Mucosa of rectum (tissue), 2 donors: ENCODE results near the gene PACSIN1.
A peak's percentile ranks its signal among the peaks of the same experiment; 100 is the strongest.

Experiments
- H3K27ac ChIP-seq, 2 donors: one replicate each; pipeline ENCODE4 v1.7.0; 2013; ENCODE audit warnings: inconsistent platforms in 2 of 2, low read depth in 2 of 2, low read length in 2 of 2
- H3K27me3 ChIP-seq, 2 donors: one replicate each; pipeline ENCODE4 v1.7.0; 2013; ENCODE audit warnings: low read length in 2 of 2; ENCODE audit not compliant: control insufficient read depth in 2 of 2, insufficient read depth in 2 of 2
- H3K36me3 ChIP-seq, 2 donors: one replicate each; pipeline ENCODE4 v1.7.0; 2013; ENCODE audit warnings: low read length in 2 of 2; ENCODE audit not compliant: control insufficient read depth in 2 of 2, insufficient read depth in 2 of 2
- H3K4me1 ChIP-seq, 2 donors: one replicate each; pipeline ENCODE4 v1.7.0; 2013; ENCODE audit warnings: low read length in 2 of 2, mild to moderate bottlenecking in 1 of 2; ENCODE audit not compliant: control insufficient read depth in 2 of 2, insufficient read depth in 2 of 2
- H3K4me3 ChIP-seq, 2 donors: one replicate each; pipeline ENCODE4 v1.7.0; 2013; ENCODE audit warnings: low read length in 2 of 2
- H3K9ac ChIP-seq, 2 donors: one replicate each; pipeline ENCODE4 v1.7.0; 2013; ENCODE audit warnings: low read length in 2 of 2, low read depth in 1 of 2, mild to moderate bottlenecking in 1 of 2
- H3K9me3 ChIP-seq, 2 donors: one replicate each; pipeline ENCODE4 v1.7.0; 2013; ENCODE audit warnings: low read length in 2 of 2; ENCODE audit not compliant: control insufficient read depth in 2 of 2
- donor health status: healthy.
- donor health status: Normal muscosa, but diverticular disease.

The PACSIN1 gene

GRCh38 chr6:34553146-34553545 is 87.3 kb downstream of the PACSIN1 start:
- Histone ChIP-seq H3K9me3 (no peaks in the 10 kb centered on the region), H3K27me3 (no peaks in the 10 kb centered on the region), H3K9ac (no peak overlapping the region), H3K4me1 (peaks cover 26 to 34% of the 10 kb centered on the region in 2 donors), H3K4me3 (no peak overlapping the region), H3K36me3 (no peaks in the 10 kb centered on the region), H3K27ac (no peak overlapping the region)

GRCh38 chr6:34553750-34554149 is 87.9 kb downstream of the PACSIN1 start:
- Histone ChIP-seq H3K4me3 (peak overlapping the region; percentile 65 to 68), H3K4me1 (peaks cover 24 to 28% of the 10 kb centered on the region in 2 donors), H3K36me3 (no peaks in the 10 kb centered on the region), H3K27me3 (no peaks in the 10 kb centered on the region), H3K27ac (no peak overlapping the region), H3K9me3 (no peaks in the 10 kb centered on the region), H3K9ac (no peak overlapping the region)

GRCh38 chr6:34554291-34555006 is 88.6 kb downstream of the PACSIN1 start:
- Histone ChIP-seq H3K27me3 (no peaks in the 10 kb centered on the region), H3K9me3 (no peaks in the 10 kb centered on the region), H3K4me1 (peaks cover 24 to 26% of the 10 kb centered on the region in 2 donors), H3K4me3 (peak overlapping the region; percentile 65 to 68), H3K27ac (peak overlapping the region; percentile 17 to 18), H3K9ac (peak overlapping the region in 1 of 2 donors; percentile 75), H3K36me3 (no peaks in the 10 kb centered on the region)

- H3K9ac ChIP-seq = peak overlapping the region; percentile 61 to 75
- H3K27ac ChIP-seq = peak overlapping the region; percentile 55 to 68
- H3K4me3 ChIP-seq = peak overlapping the region; percentile 65 to 68
Observed at GRCh38 chr6:34555007-34555322, 89.1 kb downstream of the PACSIN1 start.

GRCh38 chr6:34555328-34555727 is 89.5 kb downstream of the PACSIN1 start:
- Histone ChIP-seq H3K9ac (peak overlapping the region; percentile 61 to 75), H3K4me3 (peak overlapping the region; percentile 65 to 68), H3K27me3 (no peaks in the 10 kb centered on the region), H3K4me1 (peaks cover 24 to 26% of the 10 kb centered on the region in 2 donors), H3K36me3 (no peaks in the 10 kb centered on the region), H3K9me3 (no peaks in the 10 kb centered on the region), H3K27ac (peak overlapping the region; percentile 55 to 68)

More at GRCh38 chr6:34555007-34555322, 89.1 kb downstream of the PACSIN1 start:
- Histone ChIP-seq H3K27me3 (no peaks in the 10 kb centered on the region), H3K36me3 (no peaks in the 10 kb centered on the region), H3K4me1 (peaks cover 24 to 26% of the 10 kb centered on the region in 2 donors), H3K9me3 (no peaks in the 10 kb centered on the region)

GRCh38 chr6:34556031-34556471 is 90.2 kb downstream of the PACSIN1 start, which contains the start of gene SPDEF:
Gene SPDEF (minus strand): TSS chr6:34556329. CDS start chr6:34544455, 11,874 bp downstream.
- Histone ChIP-seq H3K27ac (peak within 1 kb of the TSS; percentile 55 to 68), H3K4me1 (peaks cover 21 to 22% of the 10 kb centered on the region in 2 donors), H3K9me3 (no peaks in the 10 kb centered on the region), H3K36me3 (no peaks in the 10 kb centered on the region), H3K9ac (peak within 1 kb of the TSS; percentile 61 to 75), H3K4me3 (peak within 1 kb of the TSS; percentile 65 to 68), H3K27me3 (no peaks in the 10 kb centered on the region)

- Histone ChIP-seq H3K27me3 (no peaks in the 10 kb centered on the region), H3K4me3 (peak overlapping the region; percentile 65 to 68), H3K27ac (no peak overlapping the region), H3K9ac (peak overlapping the region in 1 of 2 donors; percentile 61), H3K36me3 (no peaks in the 10 kb centered on the region), H3K4me1 (peaks cover 19 to 20% of the 10 kb centered on the region in 2 donors), H3K9me3 (no peaks in the 10 kb centered on the region)
Observed at GRCh38 chr6:34556493-34556892, 90.6 kb downstream of the PACSIN1 start.

GRCh38 chr6:34557228-34557627 is 91.4 kb downstream of the PACSIN1 start:
- H3K27ac ChIP-seq = no peak overlapping the region
- no peaks in the 10 kb centered on the region for H3K27me3 ChIP-seq
- H3K9ac ChIP-seq = no peak overlapping the region
- H3K9me3 ChIP-seq = no peaks in the 10 kb centered on the region
- H3K36me3 ChIP-seq = no peaks in the 10 kb centered on the region
- peaks cover 13 to 20% of the 10 kb centered on the region in 2 donors for H3K4me1 ChIP-seq
- H3K4me3 ChIP-seq = no peak overlapping the region

- peaks cover 13 to 20% of the 10 kb centered on the region in 2 donors for H3K4me1 ChIP-seq
- H3K9me3 ChIP-seq = no peaks in the 10 kb centered on the region
- H3K36me3 ChIP-seq = no peaks in the 10 kb centered on the region
Observed at GRCh38 chr6:34558172-34558714, 92.4 kb downstream of the PACSIN1 start.

GRCh38 chr6:34559651-34560365 is 93.9 kb downstream of the PACSIN1 start:
- H3K4me3 ChIP-seq = no peak overlapping the region
- H3K27me3 ChIP-seq = no peaks in the 10 kb centered on the region
- no peaks in the 10 kb centered on the region for H3K36me3 ChIP-seq
- no peak overlapping the region for H3K9ac ChIP-seq
- no peaks in the 10 kb centered on the region for H3K9me3 ChIP-seq
- peaks cover 13 to 17% of the 10 kb centered on the region in 2 donors for H3K4me1 ChIP-seq
- H3K27ac ChIP-seq = no peak overlapping the region

More at GRCh38 chr6:34558172-34558714, 92.4 kb downstream of the PACSIN1 start:
- no peak overlapping the region for H3K4me3 ChIP-seq
- H3K27me3 ChIP-seq = no peaks in the 10 kb centered on the region
- H3K27ac ChIP-seq = no peak overlapping the region
- no peak overlapping the region for H3K9ac ChIP-seq
